Measurements from ENCODE around the gene COPA.
"Not testable (repeated sequence)": the region's sequence is repeated elsewhere in the genome, so short reads cannot be mapped to it uniquely, and the experiment has no call there.

DNA sequence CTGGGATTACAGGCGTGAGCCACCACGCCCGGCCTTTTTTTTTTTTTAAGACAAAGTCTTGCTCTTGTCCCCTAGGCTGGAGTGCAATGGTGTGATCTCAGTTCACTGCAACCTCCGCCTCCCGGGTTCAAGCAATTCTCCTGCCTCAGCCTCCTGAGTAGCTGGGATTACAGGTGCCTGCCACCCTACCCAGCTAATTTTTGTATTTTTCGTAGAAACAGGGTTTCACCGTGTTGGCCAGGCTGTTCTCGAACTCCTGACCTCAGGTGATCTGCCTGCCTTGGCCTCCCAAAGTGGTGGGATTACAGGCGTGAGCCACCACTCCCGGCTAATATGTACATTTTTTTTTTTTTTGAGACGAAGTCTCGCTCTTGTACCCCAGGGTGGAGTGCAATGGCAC lies 55.3 kb downstream of the COPA start:
- not testable (repeated sequence) for TF ChIP-seq EZH2 (IDR thresholded peaks at IDR 0.05; ENCODE audit: low read length, unreplicated experiment); CTCF (conservative IDR thresholded peaks at IDR 0.05; ENCODE audit: low read depth, low read length); EZH2phosphoT487 (IDR thresholded peaks at IDR 0.05; ENCODE audit: borderline replicate concordance, low read length)
